Measurements from ENCODE around the gene CMPK2.

- TF ChIP-seq, protein P1, sequence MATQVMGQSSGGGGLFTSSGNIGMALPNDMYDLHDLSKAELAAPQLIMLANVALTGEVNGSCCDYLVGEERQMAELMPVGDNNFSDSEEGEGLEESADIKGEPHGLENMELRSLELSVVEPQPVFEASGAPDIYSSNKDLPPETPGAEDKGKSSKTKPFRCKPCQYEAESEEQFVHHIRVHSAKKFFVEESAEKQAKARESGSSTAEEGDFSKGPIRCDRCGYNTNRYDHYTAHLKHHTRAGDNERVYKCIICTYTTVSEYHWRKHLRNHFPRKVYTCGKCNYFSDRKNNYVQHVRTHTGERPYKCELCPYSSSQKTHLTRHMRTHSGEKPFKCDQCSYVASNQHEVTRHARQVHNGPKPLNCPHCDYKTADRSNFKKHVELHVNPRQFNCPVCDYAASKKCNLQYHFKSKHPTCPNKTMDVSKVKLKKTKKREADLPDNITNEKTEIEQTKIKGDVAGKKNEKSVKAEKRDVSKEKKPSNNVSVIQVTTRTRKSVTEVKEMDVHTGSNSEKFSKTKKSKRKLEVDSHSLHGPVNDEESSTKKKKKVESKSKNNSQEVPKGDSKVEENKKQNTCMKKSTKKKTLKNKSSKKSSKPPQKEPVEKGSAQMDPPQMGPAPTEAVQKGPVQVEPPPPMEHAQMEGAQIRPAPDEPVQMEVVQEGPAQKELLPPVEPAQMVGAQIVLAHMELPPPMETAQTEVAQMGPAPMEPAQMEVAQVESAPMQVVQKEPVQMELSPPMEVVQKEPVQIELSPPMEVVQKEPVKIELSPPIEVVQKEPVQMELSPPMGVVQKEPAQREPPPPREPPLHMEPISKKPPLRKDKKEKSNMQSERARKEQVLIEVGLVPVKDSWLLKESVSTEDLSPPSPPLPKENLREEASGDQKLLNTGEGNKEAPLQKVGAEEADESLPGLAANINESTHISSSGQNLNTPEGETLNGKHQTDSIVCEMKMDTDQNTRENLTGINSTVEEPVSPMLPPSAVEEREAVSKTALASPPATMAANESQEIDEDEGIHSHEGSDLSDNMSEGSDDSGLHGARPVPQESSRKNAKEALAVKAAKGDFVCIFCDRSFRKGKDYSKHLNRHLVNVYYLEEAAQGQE (IDR thresholded peaks at IDR 0.05; ENCODE audit: insufficient read depth in 1 of 2, low read depth in 2 of 2, low read length in 1 of 2) = no peak
- TF ChIP-seq CTCF (IDR thresholded peaks at IDR 0.05) (no peak), POLR2AphosphoS5 (IDR thresholded peaks at IDR 0.05; ENCODE audit: low read depth, low read length) (no peak)
Measured at GRCh38 chr2:6885968-6886367, 20.3 kb upstream of the CMPK2 start.

Measured in Panc1 (cell line).